Parathyroid adenoma (tissue), 2 donors: Measurements from ENCODE around the gene VWA3A.

Source experiments
- H2AFZ ChIP-seq: fragments of 300-600 bp; sonication (generic); one replicate; pipeline ENCODE4 v1.7.0; 2017; ENCODE audit warnings: antibody characterized with exemption, mild to moderate bottlenecking
- H3K27ac ChIP-seq: fragments of 300-600 bp; sonication (generic); one replicate; pipeline ENCODE4 v1.7.0; 2017
- H3K27me3 ChIP-seq: fragments of 300-600 bp; sonication (generic); one replicate; pipeline ENCODE4 v1.7.0; 2017; ENCODE audit warnings: low read length; ENCODE audit not compliant: control insufficient read depth, insufficient read depth
- H3K36me3 ChIP-seq: fragments of 300-600 bp; sonication (generic); one replicate; pipeline ENCODE4 v1.7.0; 2017; ENCODE audit warnings: low read length; ENCODE audit not compliant: control insufficient read depth, insufficient read depth
- H3K4me1 ChIP-seq: fragments of 300-600 bp; sonication (generic); one replicate; pipeline ENCODE4 v1.7.0; 2017; ENCODE audit warnings: control low read depth
- H3K4me2 ChIP-seq: fragments of 300-600 bp; sonication (generic); one replicate; pipeline ENCODE4 v1.7.0; 2017; ENCODE audit warnings: low read length
- H3K4me3 ChIP-seq: fragments of 300-600 bp; sonication (generic); one replicate; pipeline ENCODE4 v1.7.0; 2017; ENCODE audit warnings: low read depth, low read length
- H3K79me2 ChIP-seq: fragments of 300-600 bp; sonication (generic); one replicate; pipeline ENCODE4 v1.7.0; 2017; ENCODE audit warnings: control low read depth
- H3K9ac ChIP-seq: fragments of 300-600 bp; sonication (generic); one replicate; pipeline ENCODE4 v1.7.0; 2017; ENCODE audit warnings: mild to moderate bottlenecking
- H3K9me3 ChIP-seq: fragments of 300-600 bp; sonication (generic); one replicate; pipeline ENCODE4 v1.7.0; 2017; ENCODE audit warnings: low read length; ENCODE audit not compliant: control insufficient read depth
- CTCF ChIP-seq: fragments of 300-600 bp; sonication (generic); IDR thresholded peaks from one replicate; pipeline ENCODE4 v1.7.0; 2017; ENCODE audit warnings: antibody characterized with exemption, mild to moderate bottlenecking
- donor health status: primary hyperparathyroidism.

Gene VWA3A

GRCh38 chr16:22054847-22055590, 37.3 kb upstream of the VWA3A start:
- Histone ChIP-seq H3K27ac (no peak overlapping the region), H3K9ac (no peak overlapping the region), H3K9me3 (no peaks in the 10 kb centered on the region), H3K4me1 (no peaks in the 10 kb centered on the region), H3K4me3 (no peak overlapping the region), H2AFZ (no peak overlapping the region), H3K36me3 (no peaks in the 10 kb centered on the region), H3K27me3 (no peaks in the 10 kb centered on the region), H3K79me2 (peaks cover 22% of the 10 kb centered on the region), H3K4me2 (no peak overlapping the region)
- TF ChIP-seq CTCF: no peak

- TF ChIP-seq CTCF: no peak
- no peaks in the 10 kb centered on the region for H3K36me3 ChIP-seq
- H2AFZ ChIP-seq: no peak overlapping the region
- H3K9ac ChIP-seq: no peak overlapping the region
- H3K79me2 ChIP-seq: peaks cover 20% of the 10 kb centered on the region
- H3K4me3 ChIP-seq: no peak overlapping the region
- H3K4me2 ChIP-seq: no peak overlapping the region
- H3K27me3 ChIP-seq: no peaks in the 10 kb centered on the region
- H3K9me3 ChIP-seq: no peaks in the 10 kb centered on the region
- no peaks in the 10 kb centered on the region for H3K4me1 ChIP-seq
- H3K27ac ChIP-seq: no peak overlapping the region
Measured at GRCh38 chr16:22055881-22056280, 36.5 kb upstream of the VWA3A start.

GRCh38 chr16:22063888-22064467, 28.4 kb upstream of the VWA3A start:
- no peaks in the 10 kb centered on the region for H3K36me3 ChIP-seq
- no peak overlapping the region for H2AFZ ChIP-seq
- H3K4me2 ChIP-seq: no peak overlapping the region
- no peaks in the 10 kb centered on the region for H3K4me1 ChIP-seq
- H3K4me3 ChIP-seq: no peak overlapping the region
- H3K9ac ChIP-seq: no peak overlapping the region
- TF ChIP-seq CTCF: no peak
- H3K27ac ChIP-seq: no peak overlapping the region
- H3K9me3 ChIP-seq: no peaks in the 10 kb centered on the region
- H3K27me3 ChIP-seq: no peaks in the 10 kb centered on the region
- peaks cover 10% of the 10 kb centered on the region for H3K79me2 ChIP-seq

- H3K4me2 ChIP-seq: no peak overlapping the region
- no peak overlapping the region for H2AFZ ChIP-seq
- no peaks in the 10 kb centered on the region for H3K9me3 ChIP-seq
- no peaks in the 10 kb centered on the region for H3K4me1 ChIP-seq
- no peak overlapping the region for H3K9ac ChIP-seq
- no peak overlapping the region for H3K27ac ChIP-seq
- H3K79me2 ChIP-seq: peaks cover 6% of the 10 kb centered on the region
- no peaks in the 10 kb centered on the region for H3K27me3 ChIP-seq
- TF ChIP-seq CTCF: no peak
- no peaks in the 10 kb centered on the region for H3K36me3 ChIP-seq
- no peak overlapping the region for H3K4me3 ChIP-seq
Measured at GRCh38 chr16:22065252-22065651, 27.1 kb upstream of the VWA3A start.
